CD4-positive, alpha-beta T cell treated with Interleukin-6 for 4 hours (primary cell): ENCODE results near the gene VDR.
"Not testable (repeated sequence)": the region's sequence is repeated elsewhere in the genome, so short reads cannot be mapped to it uniquely, and the experiment has no call there.

Experiments used
- DNase-seq: peaks from one replicate; pipeline ENCODE4 v3.0.0-alpha.2; 2020; ENCODE audit warnings: mixed read lengths

Gene VDR

GRCh38 chr12:47844264-47845019 lies 60.4 kb downstream of the VDR start:
- DNase-seq, result no peak

- DNase-seq, result no peak
Observed at GRCh38 chr12:47843226-47843980, 61.4 kb downstream of the VDR start.

- not testable (repeated sequence) for DNase-seq
Observed at GRCh38 chr12:47842543-47842942, 62.3 kb downstream of the VDR start.

GRCh38 chr12:47841910-47842309 lies 62.9 kb downstream of the VDR start:
- no peak for DNase-seq

GRCh38 chr12:47841501-47841900 lies 63.3 kb downstream of the VDR start:
- no peak for DNase-seq

GRCh38 chr12:47840571-47840970 lies 64.2 kb downstream of the VDR start:
- DNase-seq, result no peak

- no peak for DNase-seq
Observed at GRCh38 chr12:47839214-47839876, 65.4 kb downstream of the VDR start.

GRCh38 chr12:47838286-47838931 lies 66.4 kb downstream of the VDR start:
- peak; percentile 66 for DNase-seq

GRCh38 chr12:47837190-47838171 lies 67.3 kb downstream of the VDR start:
- DNase-seq, result peak; percentile 82

- DNase-seq, result no peak
Observed at GRCh38 chr12:47835831-47836155, 69.0 kb downstream of the VDR start.

GRCh38 chr12:47835006-47835830 lies 69.6 kb downstream of the VDR start:
- DNase-seq, result no peak

GRCh38 chr12:47834199-47834903 lies 70.4 kb downstream of the VDR start:
- DNase-seq, result no peak

- DNase-seq, result no peak
Observed at GRCh38 chr12:47833591-47834012, 71.2 kb downstream of the VDR start.

GRCh38 chr12:47832263-47832933 lies 72.4 kb downstream of the VDR start:
- DNase-seq, result peak; percentile 49

- no peak for DNase-seq
Observed at GRCh38 chr12:47829584-47829983, 75.2 kb downstream of the VDR start.

GRCh38 chr12:47828976-47829482 lies 75.8 kb downstream of the VDR start:
- DNase-seq, result peak; percentile 32

- no peak for DNase-seq
Observed at GRCh38 chr12:47828008-47828975, 76.5 kb downstream of the VDR start.

GRCh38 chr12:47825173-47825639 lies 79.6 kb downstream of the VDR start:
- DNase-seq, result no peak
